Suppressor macrophage (primary cell): Measurements from ENCODE around the gene SMYD4.

ENCODE experiments used
- DNase-seq, 4 experiments: peaks; one replicate each; pipeline ENCODE4 v3.0.0-alpha.2; 2020 to 2022

Gene SMYD4

GRCh38 chr17:1730326-1731193 lies 99.1 kb downstream of the SMYD4 start:
- no peak for DNase-seq

GRCh38 chr17:1729966-1730325 lies 99.8 kb downstream of the SMYD4 start:
- peak in 1 of 4 experiments; percentile 56 for DNase-seq
